Cardiac fibroblast (primary cell): ENCODE data around the gene TUBGCP6.

Source experiments
- DNase-seq, 2 donors: peaks; one replicate each; pipeline versions ENCODE4 v3.0.0 to v3.0.0-alpha.2; 2010; ENCODE audit warnings: low read depth in 2 of 2
- H3K4me3 ChIP-seq, 2 donors: replicated peaks in 1 of 2; 1 replicate in 1 of 2; 2 replicates in 1 of 2; pipeline ENCODE4 v1.5.1; 2011; ENCODE audit warnings: low read depth in 2 of 2, low read length in 2 of 2, mild to moderate bottlenecking in 2 of 2, moderate library complexity in 1 of 2
- CTCF ChIP-seq: IDR thresholded peaks from one replicate; pipeline ENCODE4 v1.5.1; 2011; ENCODE audit warnings: low read depth, mild to moderate bottlenecking, low read length, inconsistent platforms

Gene TUBGCP6

DNA sequence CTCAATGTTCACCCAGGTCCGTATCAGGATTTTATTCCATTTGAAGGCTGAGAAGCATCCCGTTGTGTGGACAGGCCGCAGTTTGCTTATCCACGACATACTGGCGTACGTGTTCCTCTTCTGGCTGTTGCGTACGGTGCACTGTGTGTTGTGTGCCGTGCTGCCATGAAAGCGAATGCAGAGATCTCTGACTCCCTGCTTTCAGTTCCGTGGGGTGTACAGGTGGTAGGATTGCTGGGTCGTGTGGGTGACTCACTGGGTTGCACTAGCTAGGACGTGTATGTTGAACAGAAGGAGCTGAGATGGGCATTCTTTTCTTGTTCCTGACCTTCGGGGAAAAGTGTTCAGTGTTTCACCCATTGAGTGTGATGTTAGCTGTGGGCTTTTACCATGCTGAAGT lies 33.7 kb downstream of the TUBGCP6 start:
- H3K4me3 ChIP-seq, result no peak overlapping the region
- DNase-seq, result no peak
- no peak for TF ChIP-seq CTCF

DNA sequence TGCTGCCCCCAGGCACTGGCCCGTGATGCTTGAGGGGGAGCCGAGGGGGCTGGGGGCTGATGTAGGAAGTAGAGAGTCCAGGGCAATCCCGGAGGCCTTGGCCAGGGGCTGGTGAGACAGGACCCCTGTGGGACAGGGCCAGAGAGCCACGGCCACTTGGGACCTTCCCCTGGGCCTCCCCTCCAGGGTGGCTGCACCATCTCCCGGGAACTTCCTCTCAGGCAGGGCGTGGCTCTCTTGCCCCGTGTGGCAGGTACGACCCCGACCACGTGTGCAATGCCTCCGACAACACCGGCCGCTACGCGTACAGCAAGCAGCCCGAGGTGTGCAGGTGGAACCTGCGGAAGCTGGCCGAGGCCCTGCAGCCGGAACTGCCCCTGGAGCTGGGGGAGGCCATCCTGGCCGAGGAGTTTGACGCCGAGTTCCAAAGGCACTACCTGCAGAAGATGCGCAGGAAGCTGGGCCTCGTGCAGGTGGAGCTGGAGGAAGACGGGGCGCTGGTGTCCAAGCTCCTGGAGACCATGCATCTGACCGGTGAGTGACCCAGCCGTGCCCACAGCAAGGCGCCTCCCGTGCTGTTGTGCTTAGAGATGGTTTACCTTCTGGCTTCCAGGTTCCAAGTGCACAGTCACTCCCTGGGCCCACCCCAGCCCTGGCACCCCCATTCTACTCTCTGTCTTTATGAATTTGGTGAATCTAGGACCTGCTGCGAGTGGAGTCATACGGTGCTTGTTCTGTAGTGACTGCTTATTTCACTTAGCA lies 34.3 kb downstream of the TUBGCP6 start:
- H3K4me3 ChIP-seq, result no peak overlapping the region
- no peak for TF ChIP-seq CTCF
- DNase-seq, result no peak

- TF ChIP-seq CTCF, result peak; percentile 95
- peak; percentile 73 to 74 for DNase-seq
- no peak overlapping the region for H3K4me3 ChIP-seq
Measured at GRCh38 chr22:50209893-50210292, 34.9 kb downstream of the TUBGCP6 start.

DNA sequence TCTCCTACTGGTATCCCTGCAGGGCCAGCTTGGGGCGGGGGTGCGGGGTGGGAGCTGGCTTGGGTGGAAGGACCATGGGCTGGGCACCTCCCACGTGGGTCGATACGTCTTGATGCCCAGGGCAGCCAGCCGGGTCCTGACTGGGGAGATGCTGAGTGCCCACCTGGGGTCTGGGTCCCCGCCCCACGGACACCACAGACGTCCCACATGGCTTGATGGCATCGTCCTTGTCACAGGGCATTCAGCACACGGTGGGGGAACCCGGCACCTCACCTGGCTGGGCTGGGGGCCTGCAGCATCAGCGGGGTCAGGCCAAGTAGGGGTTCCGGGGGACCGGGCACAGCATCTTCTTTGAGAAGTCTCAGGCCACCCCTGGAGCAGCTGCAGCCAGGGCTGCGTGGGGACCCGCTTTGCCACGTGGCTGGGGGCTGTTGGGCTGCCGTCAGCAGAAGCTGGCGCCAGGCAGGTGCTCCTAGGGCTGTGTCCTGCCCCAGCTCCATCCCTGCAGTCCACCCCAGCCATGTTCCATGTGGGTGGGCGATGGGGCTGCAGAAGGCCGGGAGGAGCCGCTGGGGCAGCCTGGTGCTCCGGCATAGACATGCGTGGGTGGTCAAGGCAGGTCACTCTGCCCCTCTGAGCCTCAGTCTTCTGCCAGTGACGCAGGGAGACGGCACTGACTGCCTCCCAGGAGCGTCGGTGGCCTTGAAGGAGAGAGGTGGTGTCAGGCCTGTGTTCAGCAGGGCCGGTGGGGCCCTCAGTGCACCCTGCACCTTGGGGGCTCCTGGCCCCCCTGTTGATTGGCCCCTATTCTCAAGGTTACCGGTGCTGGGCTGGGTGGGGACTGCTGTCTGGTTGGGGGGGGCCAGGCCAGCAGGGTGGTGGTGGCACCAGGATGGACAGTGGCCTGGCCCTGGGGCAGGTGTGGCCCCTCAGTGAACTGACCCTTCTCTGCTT lies 35.6 kb downstream of the TUBGCP6 start:
- TF ChIP-seq CTCF, result no peak
- DNase-seq, result no peak
- no peak overlapping the region for H3K4me3 ChIP-seq

GRCh38 chr22:50208430-50208938 lies 36.3 kb downstream of the TUBGCP6 start:
- no peak for TF ChIP-seq CTCF
- no peak overlapping the region for H3K4me3 ChIP-seq
- no peak for DNase-seq

- H3K4me3 ChIP-seq, result no peak overlapping the region
- no peak for DNase-seq
- no peak for TF ChIP-seq CTCF
Measured at GRCh38 chr22:50207383-50208140, 37.3 kb downstream of the TUBGCP6 start.
